ENCODE results near the gene ELFN2.

Gene ELFN2

GRCh38 chr22:37426706-37427134 is 559 bp downstream of the ELFN2 start:
- DNase-seq = no peak

GRCh38 chr22:37425800-37426705 is 1.2 kb downstream of the ELFN2 start:
- DNase-seq = peak; percentile 55

- peak; percentile 19 for DNase-seq
Measured at GRCh38 chr22:37425369-37425768, 1.9 kb downstream of the ELFN2 start.

- no peak for DNase-seq
Measured at GRCh38 chr22:37423283-37423682, 4.0 kb downstream of the ELFN2 start.

DNA sequence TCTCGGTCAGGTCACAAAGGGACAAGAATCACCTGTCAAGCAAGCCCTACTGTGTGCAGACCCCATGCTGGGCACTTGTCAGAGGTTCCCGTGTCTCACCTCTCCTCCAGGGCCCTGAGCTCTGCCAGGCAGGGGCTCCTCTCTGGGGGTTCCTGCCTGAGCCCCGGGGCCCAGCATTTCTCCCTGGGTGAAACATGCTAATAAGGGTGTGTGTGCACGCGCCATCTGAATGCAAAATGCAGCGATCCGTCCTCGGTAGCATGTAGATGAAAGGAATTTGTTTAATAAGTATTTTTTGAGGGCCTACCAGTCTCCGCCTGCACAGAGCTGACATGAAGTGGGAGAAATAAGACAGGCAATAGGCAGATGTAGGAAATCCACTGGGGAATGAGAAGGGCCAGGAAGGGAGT is 5.8 kb downstream of the ELFN2 start:
- peak; percentile 13 for DNase-seq

GRCh38 chr22:37420686-37421467 is 6.4 kb downstream of the ELFN2 start:
- peak; percentile 54 for DNase-seq

- no peak for DNase-seq
Measured at GRCh38 chr22:37419969-37420685, 7.2 kb downstream of the ELFN2 start.

DNA sequence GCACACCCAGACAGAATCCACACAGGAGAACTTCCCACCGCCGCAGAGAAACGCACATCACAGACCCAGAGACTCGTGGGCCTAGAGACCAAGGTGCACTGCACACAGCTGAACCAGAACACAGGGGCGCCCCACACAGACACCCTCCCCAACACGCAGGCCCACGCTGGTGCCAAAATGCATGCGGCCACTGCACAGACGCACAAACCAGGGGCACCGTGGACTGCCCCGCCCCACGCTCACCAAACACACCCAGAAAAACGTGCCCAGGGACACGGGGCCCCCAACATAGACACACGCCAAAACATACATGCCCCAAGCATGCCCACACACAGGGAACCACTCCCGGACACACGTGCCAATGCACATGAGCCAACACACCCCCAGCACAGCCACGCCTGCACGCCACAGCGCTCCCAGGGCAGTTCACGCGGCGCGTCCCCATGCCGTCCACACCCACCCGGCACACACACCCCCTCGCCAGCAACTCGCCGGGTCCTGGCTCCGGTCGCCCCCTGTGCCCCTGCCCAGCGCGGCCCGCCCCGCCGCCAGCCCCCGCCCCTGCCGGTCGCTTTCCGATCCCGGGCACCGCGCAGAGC is 7.8 kb downstream of the ELFN2 start:
- peak; percentile 37 for DNase-seq

DNA sequence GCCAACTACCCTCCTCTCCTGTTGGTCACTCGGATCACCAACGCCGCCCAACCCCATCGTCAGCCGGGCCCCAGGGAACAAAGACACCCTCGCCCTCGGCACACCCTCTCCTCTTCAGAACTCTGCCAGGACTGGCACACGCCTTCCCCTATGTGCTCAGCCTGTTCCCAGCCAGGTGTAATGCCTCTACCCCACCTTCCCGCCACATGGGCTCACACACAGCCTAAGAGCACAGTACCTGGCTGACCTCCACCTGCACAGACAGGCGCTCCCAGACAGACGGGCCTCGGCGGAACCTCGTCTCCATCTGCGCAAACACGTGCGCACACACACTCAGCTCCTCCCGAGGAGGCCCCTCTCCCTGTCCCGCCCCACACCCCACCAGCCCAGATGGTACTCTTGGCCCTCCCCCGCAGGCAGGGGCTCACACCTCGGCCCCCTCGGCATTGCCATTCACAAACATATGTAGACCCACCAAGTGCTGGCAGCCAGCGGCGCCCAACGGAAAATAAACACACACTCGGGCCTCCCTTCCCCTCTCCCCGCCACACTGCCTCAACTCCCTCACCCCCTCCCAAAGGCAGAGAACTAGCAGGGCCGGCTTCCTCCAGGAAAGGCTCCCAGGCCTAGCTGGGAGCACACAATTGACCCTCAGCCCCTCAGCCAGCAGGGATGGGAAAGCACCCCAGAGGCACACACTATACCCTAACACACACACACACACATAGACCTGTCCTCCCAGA is 8.5 kb downstream of the ELFN2 start:
- peak; percentile 12 for DNase-seq

DNA sequence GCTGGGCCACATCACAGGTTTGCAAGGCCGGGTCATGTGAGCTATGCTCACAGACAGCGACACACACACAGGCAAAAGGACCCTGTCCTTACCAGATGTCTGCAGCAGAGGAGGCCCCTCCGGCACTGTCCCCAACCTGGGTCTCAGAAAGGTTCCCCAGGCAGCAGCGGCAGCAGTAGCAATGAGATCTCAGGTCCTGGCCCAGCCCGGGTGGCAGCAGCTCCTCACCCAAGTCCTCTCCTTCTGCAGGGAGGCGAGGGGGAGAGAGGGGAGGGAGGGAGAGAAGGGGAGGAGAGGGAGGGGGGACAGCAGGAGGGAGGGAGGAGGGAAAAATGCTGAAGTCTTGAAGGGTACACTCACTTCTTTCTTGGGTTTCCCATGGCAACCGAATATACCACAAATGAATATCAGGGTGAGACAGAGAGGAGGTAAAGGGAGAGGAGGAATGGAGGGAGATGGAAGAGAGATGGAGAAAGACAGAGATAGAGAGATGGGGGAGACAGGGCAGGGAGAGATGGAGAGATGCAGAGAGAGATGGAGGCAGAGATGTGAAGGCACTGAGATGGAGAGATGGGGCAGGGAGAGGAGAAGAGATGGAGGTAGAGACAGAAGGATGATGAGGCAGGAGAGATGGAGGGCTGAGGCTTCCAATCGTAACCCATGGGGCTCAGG is 9.5 kb downstream of the ELFN2 start:
- no peak for DNase-seq

- DNase-seq = no peak
Measured at GRCh38 chr22:37417264-37417663, 10.0 kb downstream of the ELFN2 start.

GRCh38 chr22:37416827-37417226 is 10.5 kb downstream of the ELFN2 start:
- peak; percentile 50 for DNase-seq

DNA sequence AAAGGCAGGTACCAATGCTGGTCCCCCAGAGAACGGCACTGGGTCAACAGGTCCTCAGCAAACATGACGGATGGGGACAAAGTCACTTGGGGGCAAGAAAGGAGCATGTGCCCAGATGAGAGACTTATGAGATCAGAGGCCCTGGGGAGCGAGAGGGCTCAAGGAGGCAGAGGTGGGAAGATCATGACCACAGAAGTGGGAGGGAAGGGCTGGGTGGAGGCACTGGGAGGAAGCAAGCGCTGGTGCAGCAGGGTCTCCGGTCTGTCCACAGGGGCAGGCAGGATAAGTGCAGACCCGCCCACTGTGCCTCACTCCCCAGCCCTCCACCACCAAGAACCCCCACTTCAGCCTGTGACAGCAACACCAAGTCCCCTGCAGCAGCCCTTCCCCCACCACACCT is 10.9 kb downstream of the ELFN2 start:
- no peak for DNase-seq

DNA sequence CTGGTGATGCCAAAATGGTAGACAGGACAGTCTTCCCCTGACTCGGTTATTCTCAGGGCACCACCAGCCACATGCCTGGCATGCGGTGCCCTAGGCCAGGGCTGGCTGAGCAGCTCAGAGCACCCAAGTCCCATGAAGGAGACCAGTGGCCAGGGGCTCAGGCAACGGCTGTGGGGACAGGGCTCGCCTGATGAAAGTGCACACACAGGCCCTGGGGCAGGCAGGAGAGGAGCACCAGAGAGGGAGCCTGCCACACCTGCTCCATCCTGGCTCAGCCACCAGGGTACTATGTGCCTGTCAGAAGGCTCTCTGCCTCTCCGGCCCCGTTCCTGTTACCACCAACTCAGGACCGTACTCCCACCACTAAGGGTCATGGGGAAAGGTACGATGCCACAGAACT is 12.1 kb downstream of the ELFN2 start:
- DNase-seq = no peak

DNA sequence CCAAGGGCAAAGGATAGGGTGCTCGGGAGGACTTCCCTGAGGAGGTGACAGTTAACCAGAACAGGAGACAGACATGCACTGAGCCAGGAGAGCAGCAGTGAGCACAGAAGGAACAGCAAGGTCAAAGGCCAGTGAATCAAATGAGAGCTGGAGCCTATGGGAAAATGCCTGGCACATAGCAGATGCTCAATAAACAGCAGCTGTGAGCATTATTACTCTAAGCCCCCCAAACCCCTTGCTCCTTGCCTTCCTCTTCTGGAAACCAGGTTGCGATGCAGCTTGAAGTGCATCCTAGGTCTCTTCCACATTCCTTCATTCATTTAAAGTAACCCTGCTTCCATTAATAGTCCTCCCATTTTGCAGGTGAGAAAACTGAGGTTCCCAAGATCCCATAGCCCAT is 13.0 kb downstream of the ELFN2 start:
- no peak for DNase-seq

GRCh38 chr22:37413546-37413945 is 13.7 kb downstream of the ELFN2 start:
- DNase-seq = no peak

DNA sequence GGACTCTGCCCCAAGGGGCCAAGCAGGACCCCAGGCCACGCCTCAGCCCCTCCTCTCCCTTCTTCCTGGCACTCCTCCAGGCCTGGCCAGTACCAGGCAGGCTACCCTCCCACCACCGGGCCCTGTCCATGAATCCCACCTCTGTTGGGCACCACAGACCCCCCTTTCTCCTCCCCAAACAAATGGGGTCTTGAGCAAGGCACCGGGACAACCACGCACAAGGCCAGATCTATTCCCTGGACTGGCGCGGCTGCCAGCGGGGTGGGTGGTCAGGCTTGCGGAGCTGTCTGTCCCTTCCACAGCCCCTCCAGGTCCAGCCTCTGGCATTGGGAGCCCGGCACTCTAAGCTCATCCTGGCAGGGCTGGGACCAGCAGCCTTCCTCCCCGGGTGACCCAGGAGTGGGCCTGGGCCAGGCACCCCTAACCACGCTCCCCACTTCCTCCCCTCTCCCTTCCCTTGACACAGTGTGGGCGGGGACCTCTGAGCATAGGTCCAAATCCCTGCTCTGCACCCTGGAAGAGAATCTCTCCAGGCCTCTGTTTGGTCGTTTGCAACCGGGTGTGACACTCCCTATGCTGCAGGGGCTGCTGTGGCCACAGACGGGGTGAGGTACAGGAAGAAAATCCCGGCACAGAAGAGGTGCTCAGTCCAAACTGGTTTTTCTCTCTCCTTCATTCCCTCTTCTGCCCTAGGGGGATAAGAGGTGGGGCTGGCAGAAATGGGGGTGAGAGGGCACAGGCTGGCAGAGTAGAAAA is 14.6 kb downstream of the ELFN2 start:
- DNase-seq = no peak

GRCh38 chr22:37411655-37412054 is 15.6 kb downstream of the ELFN2 start:
- no peak for DNase-seq

GRCh38 chr22:37410174-37411055 is 16.9 kb downstream of the ELFN2 start:
- no peak for DNase-seq

Data from right hindlimb (tissue), 1 donor.